GM10248 (cell line): ENCODE measurements around the gene KRTAP10-7.
"Not testable (repeated sequence)": the region's sequence is repeated elsewhere in the genome, so short reads cannot be mapped to it uniquely, and the experiment has no call there.

Experiments used
- CTCF ChIA-PET: fragments of 300-600 bp; sonication (Branson Sonifier 250); formaldehyde crosslinking; extraction: SDS; loops from one replicate; lab custom pipeline; 2021; ENCODE audit warnings: antibody characterized with exemption; lab: Yijun Ruan, JAX
- POLR2A ChIA-PET: fragments of 350-650 bp; sonication (Branson Sonifier 250); formaldehyde crosslinking; extraction: SDS; loops from one replicate; lab custom pipeline; 2020; ENCODE audit warnings: antibody characterized with exemption; lab: Yijun Ruan, JAX
- DNase-seq: peaks from one replicate; pipeline ENCODE4 v3.0.0; 2012; ENCODE audit errors: extremely low spot score
- CTCF ChIP-seq: IDR thresholded peaks from 2 replicates; pipeline ENCODE4 v1.5.1; 2012; ENCODE audit warnings: mild to moderate bottlenecking, low read depth; ENCODE audit errors: extremely low read depth, missing control alignments, control extremely low read depth

The KRTAP10-7 gene

GRCh38 chr21:44599264-44600029 is 950 bp upstream of the KRTAP10-7 start:
- ChIA-PET CTCF (no interaction called here), POLR2A (no interaction called here)
- TF ChIP-seq CTCF = no peak
- no peak for DNase-seq

- POLR2A ChIA-PET, DNase-seq, CTCF ChIA-PET: not testable (repeated sequence)
Measured at GRCh38 chr21:44601091-44601490, 694 bp downstream of the KRTAP10-7 start.

GRCh38 chr21:44601596-44602462 is 1.4 kb downstream of the KRTAP10-7 start:
- POLR2A ChIA-PET = no interaction called here
- DNase-seq = no peak
- CTCF ChIA-PET = no interaction called here
- TF ChIP-seq CTCF = no peak

- no peak for TF ChIP-seq CTCF
- POLR2A ChIA-PET = no interaction called here
- CTCF ChIA-PET = no interaction called here
Measured at GRCh38 chr21:44602463-44602850, 2.1 kb downstream of the KRTAP10-7 start.

GRCh38 chr21:44603109-44603875 is 2.9 kb downstream of the KRTAP10-7 start:
- DNase-seq = no peak
- POLR2A ChIA-PET = no interaction called here
- CTCF ChIA-PET = no interaction called here
- TF ChIP-seq CTCF = no peak

More at GRCh38 chr21:44602463-44602850, 2.1 kb downstream of the KRTAP10-7 start:
- DNase-seq = no peak

- TF ChIP-seq CTCF = no peak
- POLR2A ChIA-PET = no interaction called here
- no peak for DNase-seq
- CTCF ChIA-PET = no interaction called here
Measured at GRCh38 chr21:44603911-44604310, 3.5 kb downstream of the KRTAP10-7 start.
